Activated CD8-positive, alpha-beta memory T cell treated with anti-CD3 and anti-CD28 coated beads, Interleukin-2, amount 50 U/mL, for 24 hours (primary cell): ENCODE data around the gene VPS13D.

Experiments used
- DNase-seq: peaks from one replicate; pipeline ENCODE4 v3.0.0-alpha.2; 2020; ENCODE audit errors: extremely low read depth

Gene VPS13D

DNA sequence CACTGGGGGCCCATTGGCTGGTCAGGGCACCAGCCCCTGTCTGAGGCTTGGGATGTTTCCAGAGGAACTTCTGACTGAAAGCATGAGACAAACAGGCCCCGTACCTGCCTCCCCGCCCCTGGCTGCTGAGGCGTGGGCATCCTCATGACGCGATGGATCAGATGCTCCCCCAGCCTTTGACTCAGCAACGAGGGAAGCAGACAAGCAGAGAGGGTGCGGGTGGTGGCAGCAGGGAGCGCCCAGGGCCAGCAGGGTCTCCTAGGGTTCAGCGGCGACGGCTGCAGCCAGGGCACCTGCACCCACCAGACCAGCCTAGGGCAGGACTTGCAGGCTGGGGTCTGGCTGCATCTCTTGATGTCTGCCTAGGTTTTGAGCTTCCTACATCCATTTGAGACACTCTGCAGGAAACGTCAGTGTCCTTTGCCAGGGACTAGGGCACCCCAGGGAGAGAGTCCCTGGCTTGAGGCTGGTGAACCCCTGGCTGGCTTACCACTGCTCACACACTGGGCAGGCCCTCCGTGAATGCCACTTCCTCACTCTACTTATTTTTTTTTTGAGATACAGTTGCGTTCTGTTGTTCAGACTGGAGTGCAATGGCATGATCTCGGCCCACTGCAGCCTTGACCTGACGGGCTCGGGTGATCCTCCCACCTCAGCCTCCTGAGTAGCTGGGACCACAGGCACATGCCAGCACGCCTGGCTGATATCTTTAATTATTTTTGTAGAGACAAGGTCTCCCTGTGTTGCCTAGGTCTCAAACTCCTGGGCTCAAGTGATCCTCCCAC lies 324.9 kb downstream of the VPS13D start:
- no peak for DNase-seq

GRCh38 chr1:12555411-12556367 lies 325.9 kb downstream of the VPS13D start:
- DNase-seq: no peak

- no peak for DNase-seq
Observed at GRCh38 chr1:12556368-12556930, 326.6 kb downstream of the VPS13D start.

- no peak for DNase-seq
Observed at GRCh38 chr1:12556957-12557935, 327.4 kb downstream of the VPS13D start.

- no peak for DNase-seq
Observed at GRCh38 chr1:12561121-12561520, 331.3 kb downstream of the VPS13D start.
